ENCODE data around the gene APOBEC4.

DNA sequence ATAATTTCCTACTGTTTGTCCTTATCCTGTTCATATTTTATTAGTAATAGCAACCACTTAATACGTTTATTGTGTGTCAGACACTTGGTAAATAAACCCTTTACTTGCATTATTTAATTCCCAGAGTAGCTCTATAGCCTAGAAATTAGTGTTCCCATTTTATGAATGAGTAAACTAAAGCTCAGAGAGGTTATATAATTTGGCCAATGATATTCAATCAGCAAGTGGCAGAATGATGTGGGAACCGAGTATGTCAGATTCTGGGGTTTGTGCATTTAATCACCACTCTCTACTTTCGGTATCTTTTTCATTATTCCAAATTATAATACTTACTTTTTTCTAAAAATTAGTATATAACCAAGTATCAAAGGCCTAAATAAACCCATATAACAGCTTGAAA lies 10.9 kb downstream of the APOBEC4 start:
- TF ChIP-seq, protein P1, sequence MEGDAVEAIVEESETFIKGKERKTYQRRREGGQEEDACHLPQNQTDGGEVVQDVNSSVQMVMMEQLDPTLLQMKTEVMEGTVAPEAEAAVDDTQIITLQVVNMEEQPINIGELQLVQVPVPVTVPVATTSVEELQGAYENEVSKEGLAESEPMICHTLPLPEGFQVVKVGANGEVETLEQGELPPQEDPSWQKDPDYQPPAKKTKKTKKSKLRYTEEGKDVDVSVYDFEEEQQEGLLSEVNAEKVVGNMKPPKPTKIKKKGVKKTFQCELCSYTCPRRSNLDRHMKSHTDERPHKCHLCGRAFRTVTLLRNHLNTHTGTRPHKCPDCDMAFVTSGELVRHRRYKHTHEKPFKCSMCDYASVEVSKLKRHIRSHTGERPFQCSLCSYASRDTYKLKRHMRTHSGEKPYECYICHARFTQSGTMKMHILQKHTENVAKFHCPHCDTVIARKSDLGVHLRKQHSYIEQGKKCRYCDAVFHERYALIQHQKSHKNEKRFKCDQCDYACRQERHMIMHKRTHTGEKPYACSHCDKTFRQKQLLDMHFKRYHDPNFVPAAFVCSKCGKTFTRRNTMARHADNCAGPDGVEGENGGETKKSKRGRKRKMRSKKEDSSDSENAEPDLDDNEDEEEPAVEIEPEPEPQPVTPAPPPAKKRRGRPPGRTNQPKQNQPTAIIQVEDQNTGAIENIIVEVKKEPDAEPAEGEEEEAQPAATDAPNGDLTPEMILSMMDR (IDR thresholded peaks at IDR 0.05; ENCODE audit: low read depth, low read length): no peak
- no peak for TF ChIP-seq EZH2phosphoT487 (IDR thresholded peaks at IDR 0.05; ENCODE audit: low read depth)
